ENCODE results near the gene FHAD1. TPM values are rescaled to one million over a fixed set of nuclear protein-coding genes. Genes with fewer than 3 reads are reported as not detected.

Gene FHAD1
- total RNA-seq, 6 donors from 2014 or later: 2.0 to 45.8 (median 12.5) TPM

DNA sequence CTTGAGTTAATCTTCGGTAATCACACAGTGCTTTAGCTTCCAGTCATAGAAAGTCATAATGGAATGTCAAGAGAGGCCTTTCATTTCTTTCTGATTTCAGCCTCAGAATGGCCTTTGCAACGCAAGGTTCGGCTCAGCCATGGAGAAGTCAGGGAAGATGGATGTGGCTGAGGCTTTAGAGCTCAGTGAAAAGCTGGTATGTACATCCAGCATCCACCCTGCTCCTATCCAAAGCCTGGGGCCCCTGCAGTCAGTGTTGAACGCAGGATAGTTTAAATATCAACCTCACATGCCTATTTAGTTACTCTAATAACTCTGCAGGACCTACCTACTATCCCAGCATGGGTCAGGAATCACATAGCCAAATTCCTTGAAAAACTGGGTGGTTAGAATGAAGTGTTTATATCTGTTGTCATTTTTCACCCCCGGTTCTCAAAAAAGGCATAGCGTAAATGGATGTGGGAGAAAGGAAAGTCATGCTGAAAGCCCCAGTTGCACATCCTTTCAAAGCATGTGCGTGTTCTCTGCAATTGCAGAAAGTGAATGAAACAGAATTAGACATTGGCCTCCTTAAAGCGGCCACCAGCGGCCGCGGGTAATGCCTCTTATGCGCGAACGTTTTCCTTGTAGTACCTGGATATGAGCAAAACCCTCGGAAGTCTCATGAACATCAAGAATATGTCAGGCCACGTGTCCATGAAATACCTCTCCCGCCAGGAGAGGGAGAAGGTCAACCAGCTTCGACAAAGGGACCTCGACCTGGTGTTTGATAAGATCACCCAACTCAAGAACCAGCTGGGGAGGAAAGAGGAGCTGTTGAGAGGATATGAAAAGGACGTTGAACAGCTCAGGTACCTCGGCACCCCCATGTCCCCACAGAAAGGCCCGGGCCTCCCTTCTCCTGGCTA, 133.8 kb downstream of the FHAD1 start:
- no peaks in the 10 kb centered on the region for H3K27me3 ChIP-seq
- DNase-seq (no peak), ATAC-seq (ENCODE audit: low FRiP score in 2 of 2) (no peak)
- H3K36me3 ChIP-seq: no peaks in the 10 kb centered on the region
- H3K27ac ChIP-seq: no peak overlapping the region
- H3K4me1 ChIP-seq: peaks cover 0 to 3% (median 2%) of the 10 kb centered on the region in 4 donors
- WGBS, 2 donors: 87 to 89% methylated on average over 21 to 22 of the region's 22 CpGs
- no peak overlapping the region for H3K4me3 ChIP-seq
- H3K9me3 ChIP-seq: no peaks in the 10 kb centered on the region
- TF ChIP-seq, protein P1, sequence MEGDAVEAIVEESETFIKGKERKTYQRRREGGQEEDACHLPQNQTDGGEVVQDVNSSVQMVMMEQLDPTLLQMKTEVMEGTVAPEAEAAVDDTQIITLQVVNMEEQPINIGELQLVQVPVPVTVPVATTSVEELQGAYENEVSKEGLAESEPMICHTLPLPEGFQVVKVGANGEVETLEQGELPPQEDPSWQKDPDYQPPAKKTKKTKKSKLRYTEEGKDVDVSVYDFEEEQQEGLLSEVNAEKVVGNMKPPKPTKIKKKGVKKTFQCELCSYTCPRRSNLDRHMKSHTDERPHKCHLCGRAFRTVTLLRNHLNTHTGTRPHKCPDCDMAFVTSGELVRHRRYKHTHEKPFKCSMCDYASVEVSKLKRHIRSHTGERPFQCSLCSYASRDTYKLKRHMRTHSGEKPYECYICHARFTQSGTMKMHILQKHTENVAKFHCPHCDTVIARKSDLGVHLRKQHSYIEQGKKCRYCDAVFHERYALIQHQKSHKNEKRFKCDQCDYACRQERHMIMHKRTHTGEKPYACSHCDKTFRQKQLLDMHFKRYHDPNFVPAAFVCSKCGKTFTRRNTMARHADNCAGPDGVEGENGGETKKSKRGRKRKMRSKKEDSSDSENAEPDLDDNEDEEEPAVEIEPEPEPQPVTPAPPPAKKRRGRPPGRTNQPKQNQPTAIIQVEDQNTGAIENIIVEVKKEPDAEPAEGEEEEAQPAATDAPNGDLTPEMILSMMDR (IDR thresholded peaks at IDR 0.05): no peak
- TF ChIP-seq POLR2AphosphoS5 (IDR thresholded peaks at IDR 0.05): no peak
- TF ChIP-seq EP300 (IDR thresholded peaks at IDR 0.05): no peak
- no peak for TF ChIP-seq POLR2A (IDR thresholded peaks at IDR 0.05)

DNA sequence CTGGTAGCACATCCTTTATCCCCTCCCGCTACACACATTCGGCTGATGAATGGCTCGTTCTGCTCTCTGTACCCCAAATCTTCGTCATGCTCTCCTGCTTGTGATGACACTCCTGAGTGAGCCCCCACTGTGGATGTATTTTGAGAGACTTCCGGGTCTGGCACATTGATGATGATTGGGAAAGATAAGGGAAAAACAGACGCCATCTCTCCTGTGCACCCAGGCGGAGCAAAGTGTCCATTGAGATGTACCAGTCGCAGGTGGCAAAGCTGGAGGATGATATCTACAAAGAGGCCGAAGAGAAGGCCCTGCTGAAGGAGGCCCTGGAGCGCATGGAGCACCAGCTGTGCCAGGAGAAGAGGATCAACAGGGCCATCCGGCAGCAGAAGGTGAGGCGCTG, 134.8 kb downstream of the FHAD1 start:
- TF ChIP-seq POLR2A (IDR thresholded peaks at IDR 0.05) (no peak), POLR2AphosphoS5 (IDR thresholded peaks at IDR 0.05) (no peak), EP300 (IDR thresholded peaks at IDR 0.05) (no peak)
- TF ChIP-seq, protein P1 (IDR thresholded peaks at IDR 0.05): no peak

DNA sequence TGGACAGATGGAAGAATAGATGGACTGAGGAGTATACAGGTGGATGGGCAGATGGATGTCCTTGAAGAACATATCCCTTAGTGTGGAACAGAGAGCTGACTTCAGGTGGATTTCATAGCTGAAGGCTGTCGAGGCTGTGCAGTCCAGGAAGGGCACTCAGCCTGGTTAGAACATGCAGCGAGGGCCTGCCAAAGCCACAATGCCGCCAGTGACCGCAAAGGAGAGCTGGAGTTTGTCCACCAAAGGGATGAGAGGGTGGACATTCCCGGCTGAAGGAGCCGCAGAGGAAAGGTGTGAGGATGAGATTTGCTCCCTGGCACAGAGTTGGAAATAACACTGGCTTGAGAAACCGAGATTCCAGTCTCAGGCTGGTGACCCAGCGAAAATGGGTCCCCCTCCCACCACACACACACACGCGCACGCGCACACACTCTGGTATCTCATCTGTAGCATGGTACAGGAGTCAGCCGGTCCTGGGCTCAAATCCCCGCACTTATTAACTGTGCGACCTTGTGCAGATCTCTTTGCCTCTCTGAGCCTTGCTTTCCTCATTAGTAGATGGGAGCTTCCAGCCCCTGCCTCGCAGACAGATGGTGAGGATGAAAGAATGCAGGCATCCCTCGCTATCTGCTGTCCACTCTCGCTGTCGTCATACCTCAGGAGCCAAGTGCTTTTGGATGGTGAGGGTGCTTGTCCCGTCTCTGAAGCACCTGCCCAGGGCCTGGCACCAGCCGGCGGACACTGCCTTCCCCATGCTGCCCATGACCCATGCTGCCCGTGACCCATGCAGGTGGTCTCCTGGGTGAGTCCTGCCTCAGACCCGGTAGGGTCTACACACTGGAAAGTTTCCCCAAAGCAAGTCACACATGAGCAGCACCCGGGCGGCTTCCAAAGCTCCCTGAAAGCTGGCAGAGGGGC, 135.8 kb downstream of the FHAD1 start:
- no peaks in the 10 kb centered on the region for H3K9me3 ChIP-seq
- peak in 1 of 2 donors; percentile 27 for ATAC-seq (ENCODE audit: low FRiP score in 2 of 2)
- H3K4me1 ChIP-seq: peaks cover 0 to 10% (median 5%) of the 10 kb centered on the region in 4 donors
- TF ChIP-seq EP300 (IDR thresholded peaks at IDR 0.05) (no peak), POLR2A (IDR thresholded peaks at IDR 0.05) (no peak), POLR2AphosphoS5 (IDR thresholded peaks at IDR 0.05) (no peak)
- TF ChIP-seq, protein P1 (IDR thresholded peaks at IDR 0.05): no peak
- H3K27ac ChIP-seq: no peak overlapping the region
- no peaks in the 10 kb centered on the region for H3K27me3 ChIP-seq
- H3K36me3 ChIP-seq: no peaks in the 10 kb centered on the region
- 85 to 90% methylated on average over 16 to 26 of the region's 26 CpGs for WGBS, 2 donors
- DNase-seq: no peak
- no peak overlapping the region for H3K4me3 ChIP-seq

More for the DNA sequence above, 134.8 kb downstream of the FHAD1 start:
- no peaks in the 10 kb centered on the region for H3K36me3 ChIP-seq
- peaks cover 0 to 10% (median 5%) of the 10 kb centered on the region in 4 donors for H3K4me1 ChIP-seq
- ATAC-seq (ENCODE audit: low FRiP score in 2 of 2) (no peak), DNase-seq (no peak)
- WGBS, 2 donors: 87 to 89% methylated on average over 12 of the region's 12 CpGs
- H3K27ac ChIP-seq: no peak overlapping the region
- no peaks in the 10 kb centered on the region for H3K27me3 ChIP-seq
- H3K9me3 ChIP-seq: no peaks in the 10 kb centered on the region
- no peak overlapping the region for H3K4me3 ChIP-seq

DNA sequence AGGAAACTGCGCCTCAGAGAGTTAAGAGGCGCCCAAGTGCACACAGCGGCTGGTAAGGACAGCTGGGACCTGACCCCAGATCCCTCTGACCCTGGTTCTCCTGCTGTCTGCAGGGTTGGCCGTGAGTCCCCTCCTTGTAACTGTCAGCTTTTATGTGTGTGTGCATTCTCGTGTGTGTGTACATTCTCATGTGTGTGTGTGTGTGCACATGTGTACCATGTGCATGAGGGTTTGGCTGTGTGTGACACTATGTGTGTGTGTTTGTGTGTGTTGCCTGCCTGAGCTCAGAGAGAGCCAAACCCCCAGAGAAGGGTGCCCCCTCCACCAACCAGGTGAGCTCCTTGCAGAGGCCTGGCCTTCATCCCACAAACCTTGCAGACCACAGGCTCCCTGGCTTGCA, 136.8 kb downstream of the FHAD1 start:
- Histone ChIP-seq H3K27ac (no peak overlapping the region), H3K4me3 (no peak overlapping the region), H3K9me3 (no peaks in the 10 kb centered on the region), H3K36me3 (no peaks in the 10 kb centered on the region), H3K27me3 (no peaks in the 10 kb centered on the region), H3K4me1 (peaks cover 0 to 10% (median 5%) of the 10 kb centered on the region in 4 donors)
- DNase-seq (no peak), ATAC-seq (ENCODE audit: low FRiP score in 2 of 2) (no peak)
- TF ChIP-seq POLR2AphosphoS5 (IDR thresholded peaks at IDR 0.05) (no peak), EP300 (IDR thresholded peaks at IDR 0.05) (no peak), POLR2A (IDR thresholded peaks at IDR 0.05) (no peak)
- TF ChIP-seq, protein P1 (IDR thresholded peaks at IDR 0.05): no peak
- 69 to 90% methylated on average over 2 to 5 of the region's 5 CpGs for WGBS, 2 donors

All from upper lobe of left lung (tissue), 6 donors.